K562 (cell line): ENCODE results near the gene RFT1. TPM values are rescaled to one million over a fixed set of nuclear protein-coding genes. Genes with fewer than 3 reads are reported as not detected.
A peak's percentile ranks its signal among the peaks of the same experiment; 100 is the strongest.

Experiments
- ATAC-seq: fragments of 200-7000 bp; cut with Tn5 transposase; 3 replicates; pipeline ENCODE4 v1.9.1; 2020; ENCODE audit warnings: moderate library complexity
- BruUV-seq: library from RNA; stranded (reverse); fragments of 400-500 nt; replicated peaks from 2 replicates; lab custom pipeline; 2021; lab: Mats Ljungman, UMichigan
- CTCF ChIA-PET: fragments of 300-600 bp; formaldehyde crosslinking; extraction: SDS; loops from one replicate; lab custom pipeline; 2021; ENCODE audit warnings: low intra/inter-chr PET ratio; lab: Yijun Ruan, JAX
- POLR2A ChIA-PET: fragments of 300-600, 350-650 bp; sonication (Branson Sonifier 250); formaldehyde crosslinking; extraction: SDS; loops from one replicate; lab custom pipeline; 2021; ENCODE audit warnings: antibody characterized with exemption, inconsistent platforms; lab: Yijun Ruan, JAX
- DNase-seq, 4 experiments: peaks; one replicate each; pipeline versions ENCODE4 v3.0.0 to v3.0.0-alpha.2; 2011 to 2018; ENCODE audit warnings: low spot score in 3 of 4, mixed read lengths in 3 of 4; ENCODE audit errors: extremely low read depth in 1 of 4
- FAIRE-seq: peaks from 2 replicates; lab custom pipeline; 2011; peaks lifted over from hg19 to GRCh38; lab: Jason Lieb, UNC
- H2AFZ ChIP-seq: 2 replicates; pipeline ENCODE4 v1.6.0; 2011; ENCODE audit warnings: low read depth, low read length, control low read depth, inconsistent platforms
- H3K27ac ChIP-seq: fragments of 200-600 bp; 3 replicates; pipeline ENCODE4 v1.8.0; 2011; ENCODE audit warnings: low read depth, mild to moderate bottlenecking, control low read depth, inconsistent platforms, low read length, moderate library complexity, mixed read lengths; ENCODE audit errors: extremely low read depth
- H3K27me3 ChIP-seq, 2 experiments: fragments of 300-600 bp in 1 of 2; 2 replicates in 1 of 2; 3 replicates in 1 of 2; pipeline versions ENCODE4 v1.6.0 to v1.8.0; 2011; ENCODE audit warnings: inconsistent platforms in 2 of 2, low read length in 2 of 2, mild to moderate bottlenecking in 1 of 2, mixed read lengths in 1 of 2, moderate library complexity in 1 of 2; ENCODE audit not compliant: control insufficient read depth in 2 of 2, insufficient read depth in 2 of 2
- H3K36me3 ChIP-seq: fragments of 300-600 bp; 3 replicates; pipeline ENCODE4 v1.8.0; 2011; ENCODE audit warnings: mild to moderate bottlenecking, low read length, inconsistent platforms; ENCODE audit not compliant: control insufficient read depth, insufficient read depth
- H3K4me1 ChIP-seq, 2 experiments: fragments of 200-600 bp in 1 of 2; replicated peaks in 1 of 2; 2 replicates in 1 of 2; 3 replicates in 1 of 2; pipeline versions ENCODE4 v1.5.1 to v1.8.0; 2011; ENCODE audit warnings: inconsistent platforms in 2 of 2, low read length in 2 of 2, mild to moderate bottlenecking in 1 of 2, mixed read lengths in 1 of 2, moderate library complexity in 1 of 2; ENCODE audit not compliant: control insufficient read depth in 2 of 2, insufficient read depth in 2 of 2
- H3K4me2 ChIP-seq: 2 replicates; pipeline ENCODE4 v1.6.1; 2011; ENCODE audit warnings: low read length, control low read depth, inconsistent platforms, mixed read lengths; ENCODE audit not compliant: insufficient read depth
- H3K4me3 ChIP-seq: fragments of 200-600 bp; sonication (generic), shearing (Covaris generic); 2 replicates; pipeline ENCODE4 v1.5.1; 2016; ENCODE audit warnings: control low read depth, inconsistent platforms
- H3K79me2 ChIP-seq: fragments of 200-600 bp; 3 replicates; pipeline ENCODE4 v1.8.0; 2011; ENCODE audit warnings: low read length, inconsistent platforms; ENCODE audit not compliant: control insufficient read depth, insufficient read depth
- H3K9ac ChIP-seq, 2 experiments: 2 replicates each; pipeline versions ENCODE4 v1.6.0 to v1.6.1; 2011; ENCODE audit warnings: low read depth in 2 of 2, low read length in 2 of 2, control low read depth in 1 of 2, inconsistent platforms in 1 of 2, mild to moderate bottlenecking in 1 of 2, mixed read lengths in 1 of 2; ENCODE audit not compliant: insufficient read depth in 1 of 2
- H3K9me1 ChIP-seq: one replicate; pipeline ENCODE4 v1.6.0; 2011; ENCODE audit warnings: inconsistent platforms, mild to moderate bottlenecking, low read length, moderate library complexity; ENCODE audit not compliant: control insufficient read depth, insufficient read depth
- H3K9me3 ChIP-seq: replicated peaks from 2 replicates; pipeline ENCODE4 v1.5.1; 2011; ENCODE audit warnings: low read depth, low read length, inconsistent platforms; ENCODE audit not compliant: control insufficient read depth, insufficient read depth
- H4K20me1 ChIP-seq: replicated peaks from 2 replicates; pipeline ENCODE4 v1.6.1; 2011; ENCODE audit warnings: low read length, inconsistent platforms, mixed read lengths; ENCODE audit not compliant: control insufficient read depth, insufficient read depth
- CBFA2T2 ChIP-seq: fragments of 450-650 bp; conservative IDR thresholded peaks from 2 replicates; pipeline ENCODE4 v1.6.1; 2017; ENCODE audit warnings: mild to moderate bottlenecking
- CREM ChIP-seq: IDR thresholded peaks from 2 replicates; pipeline ENCODE4 v1.6.1; 2014; ENCODE audit warnings: antibody characterized with exemption, low read depth
- EHMT2 ChIP-seq: fragments of 450-650 bp; IDR thresholded peaks from 2 replicates; pipeline ENCODE4 v1.6.1; 2018; ENCODE audit warnings: antibody characterized with exemption
- LARP7 ChIP-seq: fragments of 450-650 bp; IDR thresholded peaks from 2 replicates; pipeline ENCODE4 v1.6.1; 2016
- NCOR1 ChIP-seq: fragments of 450-650 bp; IDR thresholded peaks from 2 replicates; pipeline ENCODE4 v1.6.1; 2016; ENCODE audit warnings: mild to moderate bottlenecking, moderate library complexity
- TAL1 ChIP-seq: fragments of 450-650 bp; IDR thresholded peaks from 2 replicates; pipeline ENCODE4 v1.6.1; 2016; ENCODE audit warnings: mild to moderate bottlenecking
- ZNF589 ChIP-seq: fragments of 200-800 bp; sonication (Bioruptor generic); IDR thresholded peaks from 2 replicates; pipeline ENCODE4 v1.6.1; 2016; ENCODE audit warnings: low read depth, missing genetic modification characterization, missing compliant biosample characterization
- ZNF77 ChIP-seq: fragments of 250-450 bp; sonication (Bioruptor Pico); IDR thresholded peaks from 2 replicates; pipeline ENCODE4 v1.5.0; 2020
- ZSCAN29 ChIP-seq: fragments of 450-650 bp; IDR thresholded peaks from 2 replicates; pipeline ENCODE4 v1.6.1; 2017
- WGBS: fragments of 100-300 bp; shearing (Covaris generic); methylation state at CpG from one replicate; pipeline ENCODE4 v1.1.6; 2016; ENCODE audit warnings: low coverage, mixed read lengths; ENCODE audit not compliant: insufficient coverage; ENCODE audit errors: missing lambda C conversion rate; 5-methylcytosine and 5-hydroxymethylcytosine counted together
- in situ Hi-C: fragments of 300-500 bp; cut with MboI; formaldehyde crosslinking; loops from 4 replicates; pipeline ENCODE4 v1.15.0; 2018; ENCODE audit warnings: inconsistent platforms, mixed read lengths
- intact Hi-C: fragments of 100-400 bp; cut with micrococcal nuclease; formaldehyde crosslinking; loops from 2 replicates; pipeline ENCODE4 v1.14.2; 2022
- polyA plus RNA-seq, 8 experiments: library from polyadenylated mRNA; depleted of rRNA in 4 of 8; stranded (reverse) in 5 of 8; unstranded in 3 of 8; fragments of >200 nt; fragmentation: Nextera tagmentation in 2 of 8; fragmentation: Illumina TruSeq in 1 of 8; extraction: Ambion mirVana in 2 of 8; extraction: Trizol in 1 of 8; gene quantifications; 2 replicates each; pipeline versions ENCODE4 v1.2.1 to v1.2.3, GENCODE V29; 2011 to 2014; ENCODE audit warnings: inconsistent platforms in 1 of 8, missing spikeins in 1 of 8
- total RNA-seq, 7 experiments: library from RNA; depleted of rRNA in 6 of 7; stranded (reverse); fragments of >200 nt in 6 of 7; fragmentation: Illumina TruSeq in 2 of 7; extraction: Trizol in 2 of 7; gene quantifications; 2 replicates each; pipeline versions ENCODE4 v1.2.1 to v1.2.3, GENCODE V29; 2011 to 2021; ENCODE audit warnings: low replicate concordance in 1 of 7
- TF ChIP-seq, protein P1 (sequence below), 2 experiments: fragments of 450-650 bp; conservative IDR thresholded peaks; 2 replicates each; pipeline ENCODE4 v1.6.1; 2017; ENCODE audit warnings: mild to moderate bottlenecking in 2 of 2, moderate library complexity in 2 of 2
- TF ChIP-seq, protein P2 (sequence below), 2 experiments: fragments of 450-650 bp; IDR thresholded peaks; 2 replicates each; pipeline ENCODE4 v1.6.1; 2018; ENCODE audit warnings: mild to moderate bottlenecking in 2 of 2, low read depth in 1 of 2; ENCODE audit not compliant: partially characterized antibody in 2 of 2
- TF ChIP-seq, protein P3 (sequence below), 2 experiments: fragments of 450-650 bp; IDR thresholded peaks; 2 replicates each; pipeline ENCODE4 v1.6.1; 2016
- TF ChIP-seq, protein P4 (sequence below): sonication (generic); IDR thresholded peaks from 2 replicates; pipeline ENCODE4 v1.6.1; 2016

RFT1 gene
- total and polyA plus RNA-seq, 9 of the 15 experiments (the other 6 are each of a cell fraction or from before 2014, with no cell fraction given) = 4.4 to 23.8 (median 8.9) TPM

DNA sequence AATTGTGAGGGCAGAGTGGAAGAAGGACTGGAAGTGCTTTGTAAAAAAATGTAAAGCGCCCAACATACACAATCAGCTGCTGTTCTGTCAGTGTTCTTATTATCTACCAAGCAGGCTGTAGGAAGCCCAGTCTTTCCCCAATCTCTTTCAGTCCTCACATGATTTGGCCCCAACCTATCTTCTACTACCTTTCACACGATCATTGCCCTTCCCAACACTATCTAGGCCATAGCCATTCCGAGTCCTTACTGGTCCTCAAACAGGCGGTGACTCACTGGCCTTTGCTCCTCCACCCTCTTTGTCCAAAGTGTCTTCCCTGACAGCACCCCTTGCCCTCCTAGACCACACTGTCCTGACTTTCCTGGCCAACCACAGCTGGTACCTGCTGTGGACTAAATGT, 861 bp upstream of the RFT1 start (continued):
- peak; percentile 46; the same call in 1 of the 2 replicates for TF ChIP-seq NCOR1
- 0 out of 2 replicates have a peak, but pooled peaks have one; percentile 68 for TF ChIP-seq ZNF589 (CRISPR knock-in tag)
- TF ChIP-seq EHMT2 = 0 out of 2 replicates have a peak, but pooled peaks have one; percentile 40
- TF ChIP-seq ZSCAN29 = no peak
- TF ChIP-seq CREM = peak; percentile 23; the same call in 1 of the 2 replicates
- peak; percentile 27; the same call in 1 of the 2 replicates for TF ChIP-seq TAL1
- TF ChIP-seq, all 486 proteins: peak for 27

DNA sequence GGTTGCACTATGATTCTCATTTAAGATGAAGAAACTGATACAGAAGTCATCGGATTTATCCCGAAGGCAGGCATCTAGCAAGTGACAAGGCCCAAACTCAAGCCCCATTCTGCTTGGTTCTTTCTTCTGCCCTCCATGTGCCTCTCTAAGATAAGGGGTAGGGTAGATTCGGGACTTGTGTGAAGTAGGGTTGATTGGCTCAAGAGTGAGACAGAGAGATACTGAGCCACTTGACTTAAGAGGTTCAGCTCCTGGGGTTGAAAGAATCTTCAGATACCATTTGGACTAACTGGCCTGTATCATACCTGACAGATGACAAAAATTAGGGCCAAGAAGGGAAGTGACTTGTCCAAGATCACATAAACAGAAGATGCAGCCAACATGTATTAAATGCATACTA, 891 bp downstream of the RFT1 start:
- no peaks in the 10 kb centered on the region for H3K9me1 ChIP-seq
- H3K4me3 ChIP-seq = peak overlapping the region; percentile 92
- in situ Hi-C loops = no loop called here
- FAIRE-seq (peak; percentile 94), DNase-seq (peak; percentile 42 to 84 (median 64)), ATAC-seq (peak; percentile 77)
- peak overlapping the region; percentile 87 for H3K4me2 ChIP-seq
- no peaks in the 10 kb centered on the region for H3K9me3 ChIP-seq
- H3K27me3 ChIP-seq = no peaks in the 10 kb centered on the region
- H3K36me3 ChIP-seq = peaks cover 12% of the 10 kb centered on the region; the same call in 2 of the 3 replicates
- H2AFZ ChIP-seq = peak overlapping the region; percentile 10; the same call in 1 of the 2 replicates
- intact Hi-C loops = no loop called here
- peaks cover 11% of the 10 kb centered on the region; the same call in 2 of the 3 replicates for H3K79me2 ChIP-seq
- ChIA-PET CTCF (no interaction called here), POLR2A (interaction anchor here (0.8 kb wide), 1 partner anchor 46 kb away, joined by 3 read pairs; no protein-coding TSS in a partner anchor)
- BruUV-seq = TSS peak; percentile 85
- peak overlapping the region in 1 of 2 experiments; percentile 72; a peak in 2 of 4 replicates for H3K9ac ChIP-seq
- H4K20me1 ChIP-seq = no peaks in the 10 kb centered on the region
- H3K27ac ChIP-seq = peak overlapping the region; percentile 84
- 6% methylated on average over 3 of the region's 3 CpGs for WGBS
- H3K4me1 ChIP-seq = peaks cover 8 to 16% of the 10 kb centered on the region in 2 experiments; a peak in 3 of 5 replicates
- TF ChIP-seq, protein P1, sequence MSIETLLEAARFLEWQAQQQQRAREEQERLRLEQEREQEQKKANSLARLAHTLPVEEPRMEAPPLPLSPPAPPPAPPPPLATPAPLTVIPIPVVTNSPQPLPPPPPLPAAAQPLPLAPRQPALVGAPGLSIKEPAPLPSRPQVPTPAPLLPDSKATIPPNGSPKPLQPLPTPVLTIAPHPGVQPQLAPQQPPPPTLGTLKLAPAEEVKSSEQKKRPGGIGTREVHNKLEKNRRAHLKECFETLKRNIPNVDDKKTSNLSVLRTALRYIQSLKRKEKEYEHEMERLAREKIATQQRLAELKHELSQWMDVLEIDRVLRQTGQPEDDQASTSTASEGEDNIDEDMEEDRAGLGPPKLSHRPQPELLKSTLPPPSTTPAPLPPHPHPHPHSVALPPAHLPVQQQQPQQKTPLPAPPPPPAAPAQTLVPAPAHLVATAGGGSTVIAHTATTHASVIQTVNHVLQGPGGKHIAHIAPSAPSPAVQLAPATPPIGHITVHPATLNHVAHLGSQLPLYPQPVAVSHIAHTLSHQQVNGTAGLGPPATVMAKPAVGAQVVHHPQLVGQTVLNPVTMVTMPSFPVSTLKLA (conservative IDR thresholded peaks at IDR 0.05) = no peak; a peak in 1 of 4 replicates
- no peak for TF ChIP-seq ZNF77 (CRISPR knock-in tag)
- TF ChIP-seq, protein P2, sequence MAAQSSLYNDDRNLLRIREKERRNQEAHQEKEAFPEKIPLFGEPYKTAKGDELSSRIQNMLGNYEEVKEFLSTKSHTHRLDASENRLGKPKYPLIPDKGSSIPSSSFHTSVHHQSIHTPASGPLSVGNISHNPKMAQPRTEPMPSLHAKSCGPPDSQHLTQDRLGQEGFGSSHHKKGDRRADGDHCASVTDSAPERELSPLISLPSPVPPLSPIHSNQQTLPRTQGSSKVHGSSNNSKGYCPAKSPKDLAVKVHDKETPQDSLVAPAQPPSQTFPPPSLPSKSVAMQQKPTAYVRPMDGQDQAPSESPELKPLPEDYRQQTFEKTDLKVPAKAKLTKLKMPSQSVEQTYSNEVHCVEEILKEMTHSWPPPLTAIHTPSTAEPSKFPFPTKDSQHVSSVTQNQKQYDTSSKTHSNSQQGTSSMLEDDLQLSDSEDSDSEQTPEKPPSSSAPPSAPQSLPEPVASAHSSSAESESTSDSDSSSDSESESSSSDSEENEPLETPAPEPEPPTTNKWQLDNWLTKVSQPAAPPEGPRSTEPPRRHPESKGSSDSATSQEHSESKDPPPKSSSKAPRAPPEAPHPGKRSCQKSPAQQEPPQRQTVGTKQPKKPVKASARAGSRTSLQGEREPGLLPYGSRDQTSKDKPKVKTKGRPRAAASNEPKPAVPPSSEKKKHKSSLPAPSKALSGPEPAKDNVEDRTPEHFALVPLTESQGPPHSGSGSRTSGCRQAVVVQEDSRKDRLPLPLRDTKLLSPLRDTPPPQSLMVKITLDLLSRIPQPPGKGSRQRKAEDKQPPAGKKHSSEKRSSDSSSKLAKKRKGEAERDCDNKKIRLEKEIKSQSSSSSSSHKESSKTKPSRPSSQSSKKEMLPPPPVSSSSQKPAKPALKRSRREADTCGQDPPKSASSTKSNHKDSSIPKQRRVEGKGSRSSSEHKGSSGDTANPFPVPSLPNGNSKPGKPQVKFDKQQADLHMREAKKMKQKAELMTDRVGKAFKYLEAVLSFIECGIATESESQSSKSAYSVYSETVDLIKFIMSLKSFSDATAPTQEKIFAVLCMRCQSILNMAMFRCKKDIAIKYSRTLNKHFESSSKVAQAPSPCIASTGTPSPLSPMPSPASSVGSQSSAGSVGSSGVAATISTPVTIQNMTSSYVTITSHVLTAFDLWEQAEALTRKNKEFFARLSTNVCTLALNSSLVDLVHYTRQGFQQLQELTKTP (IDR thresholded peaks at IDR 0.05; ENCODE audit: low read depth in 1 of 2, partially characterized antibody in 2 of 2) = no peak
- TF ChIP-seq CBFA2T2 = peak; percentile 93
- TF ChIP-seq LARP7 = no peak
- TF ChIP-seq, protein P3, sequence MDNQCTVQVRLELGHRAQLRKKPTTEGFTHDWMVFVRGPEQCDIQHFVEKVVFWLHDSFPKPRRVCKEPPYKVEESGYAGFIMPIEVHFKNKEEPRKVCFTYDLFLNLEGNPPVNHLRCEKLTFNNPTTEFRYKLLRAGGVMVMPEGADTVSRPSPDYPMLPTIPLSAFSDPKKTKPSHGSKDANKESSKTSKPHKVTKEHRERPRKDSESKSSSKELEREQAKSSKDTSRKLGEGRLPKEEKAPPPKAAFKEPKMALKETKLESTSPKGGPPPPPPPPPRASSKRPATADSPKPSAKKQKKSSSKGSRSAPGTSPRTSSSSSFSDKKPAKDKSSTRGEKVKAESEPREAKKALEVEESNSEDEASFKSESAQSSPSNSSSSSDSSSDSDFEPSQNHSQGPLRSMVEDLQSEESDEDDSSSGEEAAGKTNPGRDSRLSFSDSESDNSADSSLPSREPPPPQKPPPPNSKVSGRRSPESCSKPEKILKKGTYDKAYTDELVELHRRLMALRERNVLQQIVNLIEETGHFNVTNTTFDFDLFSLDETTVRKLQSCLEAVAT (IDR thresholded peaks at IDR 0.05) = no peak
- TF ChIP-seq, protein P4, sequence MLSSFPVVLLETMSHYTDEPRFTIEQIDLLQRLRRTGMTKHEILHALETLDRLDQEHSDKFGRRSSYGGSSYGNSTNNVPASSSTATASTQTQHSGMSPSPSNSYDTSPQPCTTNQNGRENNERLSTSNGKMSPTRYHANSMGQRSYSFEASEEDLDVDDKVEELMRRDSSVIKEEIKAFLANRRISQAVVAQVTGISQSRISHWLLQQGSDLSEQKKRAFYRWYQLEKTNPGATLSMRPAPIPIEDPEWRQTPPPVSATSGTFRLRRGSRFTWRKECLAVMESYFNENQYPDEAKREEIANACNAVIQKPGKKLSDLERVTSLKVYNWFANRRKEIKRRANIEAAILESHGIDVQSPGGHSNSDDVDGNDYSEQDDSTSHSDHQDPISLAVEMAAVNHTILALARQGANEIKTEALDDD = 0 out of 2 replicates have a peak, but pooled peaks have one; percentile 25
